Measurements from ENCODE around the gene OIP5. TPM values are rescaled to one million over a fixed set of nuclear protein-coding genes. Genes with fewer than 3 reads are reported as not detected.

Gene OIP5
- total and polyA plus RNA-seq, 9 of the 15 experiments (the other 6 are each of a cell fraction or from before 2014, with no cell fraction given), result 8.3 to 54.8 (median 35.3) TPM

GRCh38 chr15:41281236-41281635 is 51.2 kb downstream of the OIP5 start (continued):
- TF ChIP-seq TSHZ1 (CRISPR knock-in tag; IDR thresholded peaks at IDR 0.05) (no peak), ZNF316 (IDR thresholded peaks at IDR 0.05) (peak; percentile 86), ZNF561 (CRISPR knock-in tag; conservative IDR thresholded peaks at IDR 0.05) (no peak), VEZF1 (CRISPR knock-in tag; IDR thresholded peaks at IDR 0.05) (no peak), TEAD1 (CRISPR knock-in tag; IDR thresholded peaks at IDR 0.05) (no peak), FOSL1 (tag; conservative IDR thresholded peaks at IDR 0.05) (peak; percentile 50), ATF7 (IDR thresholded peaks at IDR 0.05) (no peak)

Measured in K562 (cell line).